ENCODE measurements around the gene VAV3. TPM values are rescaled to one million over a fixed set of nuclear protein-coding genes. Genes with fewer than 3 reads are reported as not detected.

VAV3 gene
- total RNA-seq, 5 donors from 2014 or later (not counting 1 experiment from before 2014, with no cell fraction given) = 3.7 to 13.4 (median 4.6) TPM

GRCh38 chr1:107991371-107992066, 26.5 kb upstream of the VAV3 start:
- no peaks in the 10 kb centered on the region for H3K27me3 Mint-ChIP-seq
- Histone ChIP-seq H3K36me3 (ENCODE audit: control insufficient read depth in 2 of 2, extremely low read depth in 1 of 2, insufficient read depth in 1 of 2, low read length in 1 of 2) (no peaks in the 10 kb centered on the region), H3K4me1 (ENCODE audit: control insufficient read depth in 1 of 2, extremely low read depth in 1 of 2, insufficient read depth in 2 of 2, low read length in 2 of 2) (no peaks in the 10 kb centered on the region), H3K27ac (ENCODE audit: low read length) (no peak overlapping the region), H3K4me3 (ENCODE audit: control insufficient read depth in 1 of 2, extremely low read depth in 1 of 2, low read length in 1 of 2) (no peak overlapping the region), H3K27me3 (replicated peaks in 1 of 2; ENCODE audit: control insufficient read depth in 2 of 2, extremely low read depth in 1 of 2, insufficient read depth in 2 of 2, low read length in 1 of 2) (no peaks in the 10 kb centered on the region), H3K9me3 (no peaks in the 10 kb centered on the region)
- no peaks in the 10 kb centered on the region for H3K36me3 Mint-ChIP-seq
- H3K4me1 Mint-ChIP-seq = no peaks in the 10 kb centered on the region
- ATAC-seq (replicated peaks in 1 of 4) (no peak), DNase-seq (no peak)
- H3K9me3 Mint-ChIP-seq = peaks cover 0 to 5% (median 0%) of the 10 kb centered on the region in 3 donors
- POLR2A ChIA-PET = no interaction called here
- CTCF ChIA-PET = no interaction called here
- WGBS (ENCODE audit: insufficient coverage) = no CpG with 5 or more reads among the region's 8 CpGs
- no peak overlapping the region for H3K4me3 Mint-ChIP-seq
- no peak overlapping the region for H3K27ac Mint-ChIP-seq

- H3K4me3 Mint-ChIP-seq = no peak overlapping the region
- H3K4me3 ChIP-seq (ENCODE audit: control insufficient read depth in 1 of 2, extremely low read depth in 1 of 2, low read length in 1 of 2) = no peak overlapping the region
- WGBS (ENCODE audit: insufficient coverage) = 94% methylated on average over 5 of the region's 5 CpGs
Observed at GRCh38 chr1:107990606-107991005, 25.6 kb upstream of the VAV3 start.

GRCh38 chr1:107981277-107981676, 16.3 kb upstream of the VAV3 start:
- Mint-ChIP-seq H3K27ac (no peak overlapping the region), H3K4me3 (no peak overlapping the region), H3K27me3 (peaks cover 0 to 1% of the 10 kb centered on the region in 2 donors), H3K9me3 (no peaks in the 10 kb centered on the region), H3K4me1 (no peaks in the 10 kb centered on the region), H3K36me3 (no peaks in the 10 kb centered on the region)
- Histone ChIP-seq H3K36me3 (ENCODE audit: control insufficient read depth in 2 of 2, extremely low read depth in 1 of 2, insufficient read depth in 1 of 2, low read length in 1 of 2) (no peaks in the 10 kb centered on the region), H3K4me1 (ENCODE audit: control insufficient read depth in 1 of 2, extremely low read depth in 1 of 2, insufficient read depth in 2 of 2, low read length in 2 of 2) (no peaks in the 10 kb centered on the region), H3K4me3 (ENCODE audit: control insufficient read depth in 1 of 2, extremely low read depth in 1 of 2, low read length in 1 of 2) (no peak overlapping the region), H3K9me3 (no peaks in the 10 kb centered on the region), H3K27ac (ENCODE audit: low read length) (no peak overlapping the region), H3K27me3 (replicated peaks in 1 of 2; ENCODE audit: control insufficient read depth in 2 of 2, extremely low read depth in 1 of 2, insufficient read depth in 2 of 2, low read length in 1 of 2) (no peaks in the 10 kb centered on the region)
- POLR2A ChIA-PET = no interaction called here
- CTCF ChIA-PET = interaction anchor here in 1 of 2 donors (1.0 kb wide), 1 partner anchor 199 kb away, joined by 3 read pairs; no protein-coding TSS in a partner anchor
- ATAC-seq (replicated peaks in 1 of 4) (no peak), DNase-seq (no peak)
- WGBS (ENCODE audit: insufficient coverage) = no CpG with 5 or more reads among the region's 7 CpGs

More at GRCh38 chr1:107990606-107991005, 25.6 kb upstream of the VAV3 start:
- ChIA-PET CTCF (no interaction called here), POLR2A (no interaction called here)
- Histone ChIP-seq H3K9me3 (no peaks in the 10 kb centered on the region), H3K27ac (ENCODE audit: low read length) (no peak overlapping the region), H3K36me3 (ENCODE audit: control insufficient read depth in 2 of 2, extremely low read depth in 1 of 2, insufficient read depth in 1 of 2, low read length in 1 of 2) (no peaks in the 10 kb centered on the region), H3K4me1 (ENCODE audit: control insufficient read depth in 1 of 2, extremely low read depth in 1 of 2, insufficient read depth in 2 of 2, low read length in 2 of 2) (no peaks in the 10 kb centered on the region), H3K27me3 (replicated peaks in 1 of 2; ENCODE audit: control insufficient read depth in 2 of 2, extremely low read depth in 1 of 2, insufficient read depth in 2 of 2, low read length in 1 of 2) (no peaks in the 10 kb centered on the region)
- Mint-ChIP-seq H3K9me3 (peaks cover 0 to 5% (median 0%) of the 10 kb centered on the region in 3 donors), H3K27me3 (no peaks in the 10 kb centered on the region), H3K36me3 (no peaks in the 10 kb centered on the region), H3K4me1 (no peaks in the 10 kb centered on the region), H3K27ac (no peak overlapping the region)
- ATAC-seq (replicated peaks in 1 of 4) = no peak
- no peak for DNase-seq

- H3K36me3 Mint-ChIP-seq = no peaks in the 10 kb centered on the region
- Histone ChIP-seq H3K4me3 (ENCODE audit: control insufficient read depth in 1 of 2, extremely low read depth in 1 of 2, low read length in 1 of 2) (no peak overlapping the region), H3K4me1 (ENCODE audit: control insufficient read depth in 1 of 2, extremely low read depth in 1 of 2, insufficient read depth in 2 of 2, low read length in 2 of 2) (no peaks in the 10 kb centered on the region), H3K27me3 (replicated peaks in 1 of 2; ENCODE audit: control insufficient read depth in 2 of 2, extremely low read depth in 1 of 2, insufficient read depth in 2 of 2, low read length in 1 of 2) (no peaks in the 10 kb centered on the region), H3K9me3 (no peaks in the 10 kb centered on the region), H3K36me3 (ENCODE audit: control insufficient read depth in 2 of 2, extremely low read depth in 1 of 2, insufficient read depth in 1 of 2, low read length in 1 of 2) (no peaks in the 10 kb centered on the region), H3K27ac (ENCODE audit: low read length) (no peak overlapping the region)
- H3K4me3 Mint-ChIP-seq = no peak overlapping the region
- POLR2A ChIA-PET = interaction anchor here in 1 of 2 donors (0.5 kb wide), 1 partner anchor 35 kb away, joined by 8 read pairs; no protein-coding TSS in a partner anchor
- peaks cover 0 to 1% of the 10 kb centered on the region in 2 donors for H3K27me3 Mint-ChIP-seq
- ATAC-seq (replicated peaks in 1 of 4) = no peak
- no peaks in the 10 kb centered on the region for H3K4me1 Mint-ChIP-seq
- CTCF ChIA-PET = no interaction called here
- no peaks in the 10 kb centered on the region for H3K9me3 Mint-ChIP-seq
- DNase-seq = no peak
- H3K27ac Mint-ChIP-seq = no peak overlapping the region
- no CpG with 5 or more reads among the region's 2 CpGs for WGBS (ENCODE audit: insufficient coverage)
Observed at GRCh38 chr1:107979926-107980325, 14.9 kb upstream of the VAV3 start.

- Mint-ChIP-seq H3K4me3 (no peak overlapping the region), H3K27me3 (peaks cover 0 to 1% of the 10 kb centered on the region in 2 donors), H3K27ac (no peak overlapping the region), H3K36me3 (no peaks in the 10 kb centered on the region), H3K4me1 (no peaks in the 10 kb centered on the region), H3K9me3 (no peaks in the 10 kb centered on the region)
- H3K27me3 ChIP-seq (replicated peaks in 1 of 2; ENCODE audit: control insufficient read depth in 2 of 2, extremely low read depth in 1 of 2, insufficient read depth in 2 of 2, low read length in 1 of 2) = no peaks in the 10 kb centered on the region
- no peaks in the 10 kb centered on the region for H3K36me3 ChIP-seq (ENCODE audit: control insufficient read depth in 2 of 2, extremely low read depth in 1 of 2, insufficient read depth in 1 of 2, low read length in 1 of 2)
- ATAC-seq (replicated peaks in 1 of 4) (no peak), DNase-seq (no peak)
- CTCF ChIA-PET = no interaction called here
- WGBS (ENCODE audit: insufficient coverage) = 50% methylated on average over 3 of the region's 3 CpGs
- H3K9me3 ChIP-seq = no peaks in the 10 kb centered on the region
- no peak overlapping the region for H3K27ac ChIP-seq (ENCODE audit: low read length)
- POLR2A ChIA-PET = no interaction called here
- no peak overlapping the region for H3K4me3 ChIP-seq (ENCODE audit: control insufficient read depth in 1 of 2, extremely low read depth in 1 of 2, low read length in 1 of 2)
- no peaks in the 10 kb centered on the region for H3K4me1 ChIP-seq (ENCODE audit: control insufficient read depth in 1 of 2, extremely low read depth in 1 of 2, insufficient read depth in 2 of 2, low read length in 2 of 2)
Observed at GRCh38 chr1:107979088-107979487, 14.1 kb upstream of the VAV3 start.

- H3K4me3 Mint-ChIP-seq = no peak overlapping the region
- POLR2A ChIA-PET = interaction anchor here in 1 of 2 donors (1.1 kb wide), 1 partner anchor 8 kb away, joined by 3 read pairs; no protein-coding TSS in a partner anchor
Observed at GRCh38 chr1:107976836-107977235, 11.9 kb upstream of the VAV3 start.

More at GRCh38 chr1:107976836-107977235, 11.9 kb upstream of the VAV3 start:
- H3K4me3 ChIP-seq (ENCODE audit: control insufficient read depth in 1 of 2, extremely low read depth in 1 of 2, low read length in 1 of 2) = no peak overlapping the region
- WGBS (ENCODE audit: insufficient coverage) = no CpG with 5 or more reads among the region's 3 CpGs
- H3K9me3 ChIP-seq = no peaks in the 10 kb centered on the region
- no peaks in the 10 kb centered on the region for H3K4me1 ChIP-seq (ENCODE audit: control insufficient read depth in 1 of 2, extremely low read depth in 1 of 2, insufficient read depth in 2 of 2, low read length in 2 of 2)
- H3K27me3 Mint-ChIP-seq = no peaks in the 10 kb centered on the region
- no peak for ATAC-seq (replicated peaks in 1 of 4)
- CTCF ChIA-PET = interaction anchor here in 1 of 2 donors (1.1 kb wide), 1 partner anchor 194 kb away, joined by 3 read pairs; no protein-coding TSS in a partner anchor
- H3K36me3 Mint-ChIP-seq = no peaks in the 10 kb centered on the region
- no peaks in the 10 kb centered on the region for H3K36me3 ChIP-seq (ENCODE audit: control insufficient read depth in 2 of 2, extremely low read depth in 1 of 2, insufficient read depth in 1 of 2, low read length in 1 of 2)
- no peaks in the 10 kb centered on the region for H3K27me3 ChIP-seq (replicated peaks in 1 of 2; ENCODE audit: control insufficient read depth in 2 of 2, extremely low read depth in 1 of 2, insufficient read depth in 2 of 2, low read length in 1 of 2)
- H3K27ac ChIP-seq (ENCODE audit: low read length) = no peak overlapping the region
- DNase-seq = no peak
- no peaks in the 10 kb centered on the region for H3K4me1 Mint-ChIP-seq
- no peak overlapping the region for H3K27ac Mint-ChIP-seq
- H3K9me3 Mint-ChIP-seq = no peaks in the 10 kb centered on the region

Measured in T-cell (primary cell).